GM18526 (cell line): Measurements from ENCODE around the gene SH3BP1.

Experiments used
- POLR2A ChIP-seq: IDR thresholded peaks from 3 replicates; pipeline ENCODE4 v1.6.1; 2011; ENCODE audit not compliant: insufficient read length; ENCODE audit errors: extremely low read depth

Gene SH3BP1

DNA sequence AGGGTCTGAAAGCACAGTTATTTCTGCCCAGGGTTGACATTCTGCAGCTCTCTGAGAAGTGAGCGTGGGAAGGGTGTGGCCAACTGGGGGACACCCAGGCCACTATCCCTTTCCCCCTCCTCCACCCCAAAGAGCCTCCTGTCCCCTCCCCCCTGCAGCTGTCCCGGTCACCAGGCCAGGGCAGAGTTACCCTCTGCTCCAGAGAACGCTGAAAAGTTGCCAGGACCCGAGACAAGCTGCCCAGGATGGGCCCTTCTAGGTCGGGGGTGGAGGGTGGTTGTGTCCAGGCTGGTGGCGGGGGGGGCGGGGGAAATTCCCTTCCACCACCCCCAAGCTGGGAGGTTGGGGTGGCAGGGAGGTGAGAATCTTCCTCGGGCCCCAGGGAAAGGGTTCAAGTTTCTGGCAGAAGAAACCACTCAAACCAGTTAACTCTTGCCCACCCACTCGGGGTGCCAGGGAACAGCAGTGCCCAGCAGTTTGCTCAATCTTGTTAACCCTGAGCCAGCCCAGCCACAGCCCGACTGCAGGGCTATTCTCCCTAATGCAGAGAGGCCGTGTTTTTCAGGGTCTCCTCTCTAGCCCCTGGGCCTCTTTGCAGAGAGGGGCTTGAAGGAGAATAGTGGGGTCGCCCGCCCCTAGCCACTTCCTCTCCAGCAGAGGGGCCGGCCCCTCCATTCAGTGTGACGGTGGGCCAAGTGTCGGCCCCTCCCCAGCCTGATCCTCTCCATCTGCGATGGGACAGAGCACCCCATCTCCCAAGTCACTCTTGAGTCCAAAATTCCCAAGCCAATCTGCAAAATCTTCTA is 36.7 kb downstream of the SH3BP1 start:
- no peak for TF ChIP-seq POLR2A

DNA sequence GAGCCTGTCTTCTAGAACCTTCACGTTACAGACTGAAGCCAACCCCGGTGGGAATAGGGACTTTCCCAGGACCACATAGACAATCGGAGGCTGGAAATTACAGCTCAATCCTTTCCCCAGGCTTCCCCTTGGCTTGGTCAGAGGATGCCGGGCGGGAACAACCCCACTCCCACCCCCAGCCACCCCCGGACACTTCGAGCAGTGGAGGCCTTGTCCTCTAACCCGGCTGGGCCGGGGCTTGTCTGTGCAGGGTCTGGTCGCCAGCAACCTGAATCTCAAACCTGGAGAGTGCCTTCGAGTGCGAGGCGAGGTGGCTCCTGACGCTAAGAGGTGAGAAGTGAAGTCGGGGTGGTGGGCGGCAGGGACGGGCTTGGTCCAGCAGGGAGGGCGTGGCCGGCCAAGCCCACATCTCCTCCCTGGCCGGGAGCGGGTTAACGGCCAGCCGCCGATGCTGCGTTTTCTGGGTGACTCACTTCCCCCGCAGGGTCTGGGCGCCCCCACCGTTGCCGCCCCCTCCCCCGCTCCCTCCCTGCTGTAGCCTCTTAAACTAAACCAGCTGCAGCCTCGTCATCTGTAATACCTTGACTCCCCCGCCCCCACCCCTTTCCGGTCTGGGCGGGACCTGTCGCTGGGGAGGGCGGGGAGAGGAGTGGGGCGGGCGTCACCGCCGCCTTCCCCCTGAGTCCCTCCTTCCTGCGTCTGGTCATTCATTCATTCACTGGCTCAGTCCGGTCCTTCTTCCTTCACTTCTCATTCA is 37.4 kb downstream of the SH3BP1 start:
- peak; percentile 57 for TF ChIP-seq POLR2A

DNA sequence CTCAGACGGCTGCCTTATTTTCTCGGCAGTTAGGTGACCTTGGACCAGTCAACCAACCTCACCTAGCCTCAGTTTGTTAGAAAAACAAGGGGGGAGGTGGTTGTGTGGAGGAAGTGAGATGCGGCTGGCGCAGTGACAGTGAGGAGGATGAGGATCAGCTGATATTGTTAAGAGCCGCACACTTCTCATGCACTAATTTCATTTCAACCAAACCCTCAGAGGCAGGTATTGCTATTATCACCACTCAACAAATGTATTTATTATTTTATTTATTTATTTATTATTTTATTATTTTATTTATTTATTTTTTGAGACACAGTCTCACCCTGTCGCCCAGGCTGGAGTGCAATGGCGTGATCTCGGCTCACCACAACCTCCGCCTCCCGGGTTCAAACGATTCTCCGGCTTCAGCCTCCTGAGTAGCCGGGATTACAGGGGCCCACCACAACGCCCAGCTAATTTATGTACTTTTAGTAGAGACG is 38.1 kb downstream of the SH3BP1 start:
- TF ChIP-seq POLR2A, result no peak

DNA sequence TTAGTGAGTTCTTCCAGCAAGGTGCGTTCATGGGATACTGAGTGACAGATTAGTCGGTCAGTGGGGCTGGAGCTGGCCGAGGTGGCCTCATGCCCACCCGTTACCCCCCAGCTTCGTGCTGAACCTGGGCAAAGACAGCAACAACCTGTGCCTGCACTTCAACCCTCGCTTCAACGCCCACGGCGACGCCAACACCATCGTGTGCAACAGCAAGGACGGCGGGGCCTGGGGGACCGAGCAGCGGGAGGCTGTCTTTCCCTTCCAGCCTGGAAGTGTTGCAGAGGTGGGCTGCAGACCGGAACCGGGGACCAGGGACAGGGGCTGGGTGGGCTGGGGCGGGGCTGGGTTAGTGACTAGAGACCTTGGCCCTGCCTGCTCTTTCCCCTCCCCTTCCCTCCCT is 38.9 kb downstream of the SH3BP1 start:
- no peak for TF ChIP-seq POLR2A

DNA sequence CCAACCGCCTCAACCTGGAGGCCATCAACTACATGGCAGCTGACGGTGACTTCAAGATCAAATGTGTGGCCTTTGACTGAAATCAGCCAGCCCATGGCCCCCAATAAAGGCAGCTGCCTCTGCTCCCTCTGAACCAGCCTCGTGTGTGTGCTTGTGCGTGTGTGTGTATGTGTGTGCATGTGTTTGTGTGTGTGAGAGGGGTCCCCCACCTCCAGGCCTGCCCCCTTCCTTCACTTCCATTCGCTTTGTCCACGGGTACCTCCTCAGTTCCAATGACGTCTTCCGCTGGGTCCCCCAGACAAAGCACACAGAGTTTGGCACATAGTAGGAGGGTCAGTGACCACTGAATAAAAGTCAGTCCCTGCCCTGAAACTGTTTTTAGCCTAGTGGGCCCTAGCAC is 40.2 kb downstream of the SH3BP1 start:
- TF ChIP-seq POLR2A, result no peak

DNA sequence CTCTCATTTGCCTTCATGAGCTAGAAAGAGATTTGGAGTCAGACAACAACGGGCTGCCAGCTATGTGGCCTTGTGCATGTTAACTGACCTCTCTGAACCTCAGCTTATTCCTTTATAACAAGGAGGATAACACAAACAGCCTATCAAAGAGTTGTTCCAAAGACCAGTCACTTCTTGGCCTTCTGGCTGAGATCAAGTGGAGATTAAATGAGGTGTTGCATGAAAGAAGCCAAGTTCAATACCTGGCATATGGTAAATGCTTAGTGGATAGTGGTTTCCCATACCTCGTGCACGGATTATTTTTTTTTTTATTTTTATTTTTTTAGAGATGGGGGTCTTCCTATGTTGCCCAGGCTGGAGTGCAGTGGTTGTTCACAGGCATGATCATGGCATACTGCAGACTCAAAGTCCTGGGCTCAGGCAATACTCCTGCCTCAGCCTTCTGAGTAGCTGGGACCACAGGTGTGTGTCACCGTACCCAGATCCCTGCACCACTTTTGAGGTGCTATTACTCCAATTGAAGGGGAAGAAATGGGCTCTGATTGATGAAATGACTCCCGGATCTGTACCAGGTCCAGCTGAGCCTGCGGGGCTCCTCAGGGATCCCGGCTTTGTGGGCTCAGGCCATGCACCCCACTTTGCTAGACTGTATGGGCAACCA is 40.9 kb downstream of the SH3BP1 start:
- no peak for TF ChIP-seq POLR2A

DNA sequence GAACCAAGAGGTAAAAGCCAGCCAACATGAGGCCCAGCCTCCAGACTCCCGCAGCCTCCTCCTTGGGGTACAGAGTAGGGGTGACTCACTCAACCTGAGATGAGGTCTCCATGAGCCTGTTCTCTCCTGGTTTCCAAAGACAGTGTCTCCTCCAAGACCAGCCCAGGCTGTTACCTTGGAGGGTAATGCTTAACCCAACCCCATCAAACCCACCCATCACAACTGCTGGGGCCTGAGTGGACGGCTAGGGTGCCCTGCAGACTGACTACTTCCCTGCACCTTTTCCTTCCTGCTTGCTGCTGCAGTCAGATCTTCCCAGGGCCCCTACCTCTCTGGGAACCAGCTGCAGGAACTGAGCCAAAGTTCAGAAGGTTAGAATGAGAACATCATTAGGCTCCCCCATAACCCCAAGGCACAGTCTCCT is 41.5 kb downstream of the SH3BP1 start:
- TF ChIP-seq POLR2A, result no peak

DNA sequence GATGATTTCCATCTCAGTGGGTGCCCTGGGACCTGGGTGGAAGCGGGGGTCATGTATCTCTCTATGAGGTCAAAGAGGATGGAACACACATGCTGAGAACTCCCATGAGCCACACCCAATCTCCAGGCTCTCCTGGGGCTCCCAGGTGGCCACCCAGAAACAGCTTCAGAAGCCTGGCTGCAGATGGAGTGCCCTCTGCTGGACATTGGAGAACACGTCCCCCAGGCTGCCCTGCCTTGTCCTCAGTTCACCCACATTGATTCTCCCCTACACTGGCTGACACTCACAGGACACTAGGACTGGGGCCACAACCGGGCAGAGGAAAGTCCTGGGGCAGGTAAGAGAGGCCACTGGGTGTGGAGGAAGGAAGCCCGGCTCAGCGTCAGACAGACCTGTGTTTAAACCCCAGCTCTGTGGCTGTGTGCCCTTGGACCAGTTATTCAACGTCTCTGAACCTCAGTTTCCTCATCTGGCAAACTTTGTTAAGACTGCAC is 42.1 kb downstream of the SH3BP1 start:
- TF ChIP-seq POLR2A, result no peak

DNA sequence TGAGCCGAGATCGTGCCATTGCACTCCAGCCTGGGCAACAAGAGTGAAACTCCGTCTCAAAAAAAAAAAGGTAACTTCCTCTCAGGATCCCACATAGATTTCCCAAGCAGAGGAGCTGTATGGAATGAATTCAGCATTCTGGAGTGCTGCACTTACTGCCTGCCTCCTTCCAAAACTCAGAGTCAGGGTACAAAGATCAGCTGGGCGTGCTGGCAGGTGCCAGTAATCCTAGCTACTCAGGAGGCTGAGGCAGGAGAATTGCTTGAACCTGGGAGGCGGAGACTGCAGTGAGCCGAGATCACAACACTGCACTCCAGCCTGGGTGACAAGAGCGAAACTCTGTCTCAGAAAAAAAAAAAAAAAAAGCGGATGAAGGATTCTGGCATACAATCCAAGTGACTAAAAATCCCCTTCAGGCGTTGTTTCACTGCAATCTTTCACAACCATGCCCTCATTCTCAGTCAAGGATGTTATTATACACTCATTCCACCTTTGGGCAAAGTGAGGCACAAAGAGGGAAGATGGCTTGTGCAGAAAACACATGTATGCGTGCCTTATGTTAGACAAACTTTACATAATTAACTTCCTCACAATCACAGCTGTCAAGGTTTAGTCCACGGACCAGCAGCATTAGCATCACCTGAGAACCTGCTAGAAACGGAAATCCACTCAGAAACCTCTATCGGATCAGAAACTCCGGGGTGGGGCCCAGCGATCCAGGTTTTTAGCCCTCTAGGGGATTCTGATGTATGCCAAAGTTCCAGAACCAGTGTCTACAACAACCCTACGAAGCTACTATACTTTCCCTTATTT is 45.5 kb downstream of the SH3BP1 start:
- TF ChIP-seq POLR2A, result no peak

DNA sequence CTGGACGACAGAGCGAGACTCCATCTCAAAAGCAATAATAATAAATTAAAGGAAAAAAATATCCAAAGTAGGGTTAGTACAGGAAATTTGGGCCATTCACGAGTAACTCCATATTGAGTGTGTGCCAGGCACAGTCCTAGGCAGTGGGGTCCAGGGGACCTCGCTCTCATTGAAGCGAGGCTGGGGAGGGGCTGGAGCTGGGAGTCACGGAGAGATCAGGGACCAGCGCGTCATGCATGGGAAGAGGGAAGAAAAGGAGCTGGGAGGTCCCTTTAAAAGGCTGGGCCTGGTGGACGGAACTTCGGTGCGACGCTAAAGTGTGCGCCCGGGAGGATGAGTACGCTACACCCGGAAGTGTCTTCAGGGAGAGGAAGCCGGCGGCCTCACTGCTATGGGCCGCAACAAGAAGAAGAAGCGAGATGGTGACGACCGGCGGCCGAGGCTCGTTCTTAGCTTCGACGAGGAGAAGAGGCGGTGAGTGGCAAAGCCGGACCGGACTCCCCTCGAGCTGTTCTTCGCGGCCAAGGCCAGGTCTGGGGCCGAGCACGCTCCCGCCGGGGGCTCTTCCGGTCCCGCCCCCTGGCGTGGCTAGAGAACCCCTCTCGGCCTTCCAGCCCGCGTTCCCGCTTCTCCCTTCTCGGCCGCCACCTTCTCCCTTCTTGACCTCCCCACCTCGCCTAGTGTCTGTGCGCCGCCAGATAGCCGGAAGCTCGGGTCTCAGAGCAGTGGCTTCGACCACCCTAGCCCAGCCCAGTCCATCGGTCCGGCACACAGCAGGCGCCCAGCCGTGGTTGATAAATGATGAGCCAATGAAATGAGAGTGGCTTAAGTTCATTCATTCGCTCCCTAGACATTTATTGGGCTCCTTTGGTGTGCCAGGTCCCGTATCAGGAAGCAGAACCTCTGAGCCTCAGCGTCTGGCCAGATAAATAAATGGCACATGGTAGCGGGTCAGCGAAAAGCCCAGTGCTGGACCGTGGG is 46.8 kb downstream of the SH3BP1 start, which contains the start of gene NOL12:
NOL12 (plus strand) TSS at position 342 of the 981 bp plus-strand sequence; CDS start at position 392, 50 bp downstream.
- TF ChIP-seq POLR2A, result peak; percentile 63

DNA sequence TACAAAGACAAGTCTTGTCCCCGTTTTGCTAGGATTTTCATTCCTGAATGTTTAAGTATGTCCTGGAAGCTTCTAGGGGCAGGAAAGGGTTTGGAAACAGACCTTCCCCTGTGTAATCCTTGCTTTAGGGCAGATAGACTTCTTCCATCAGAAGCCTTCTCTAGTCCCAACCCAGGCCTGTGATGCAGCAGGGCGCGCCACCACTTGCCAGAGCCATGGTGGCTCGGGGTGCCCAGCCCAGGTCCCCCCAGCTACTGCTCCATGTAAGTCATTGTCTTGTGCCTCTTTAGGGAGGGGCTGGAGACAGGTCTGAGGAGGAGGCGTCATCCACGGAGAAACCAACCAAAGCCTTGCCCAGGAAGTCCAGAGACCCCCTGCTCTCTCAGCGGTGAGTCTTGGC is 50.9 kb downstream of the SH3BP1 start:
- TF ChIP-seq POLR2A, result no peak

DNA sequence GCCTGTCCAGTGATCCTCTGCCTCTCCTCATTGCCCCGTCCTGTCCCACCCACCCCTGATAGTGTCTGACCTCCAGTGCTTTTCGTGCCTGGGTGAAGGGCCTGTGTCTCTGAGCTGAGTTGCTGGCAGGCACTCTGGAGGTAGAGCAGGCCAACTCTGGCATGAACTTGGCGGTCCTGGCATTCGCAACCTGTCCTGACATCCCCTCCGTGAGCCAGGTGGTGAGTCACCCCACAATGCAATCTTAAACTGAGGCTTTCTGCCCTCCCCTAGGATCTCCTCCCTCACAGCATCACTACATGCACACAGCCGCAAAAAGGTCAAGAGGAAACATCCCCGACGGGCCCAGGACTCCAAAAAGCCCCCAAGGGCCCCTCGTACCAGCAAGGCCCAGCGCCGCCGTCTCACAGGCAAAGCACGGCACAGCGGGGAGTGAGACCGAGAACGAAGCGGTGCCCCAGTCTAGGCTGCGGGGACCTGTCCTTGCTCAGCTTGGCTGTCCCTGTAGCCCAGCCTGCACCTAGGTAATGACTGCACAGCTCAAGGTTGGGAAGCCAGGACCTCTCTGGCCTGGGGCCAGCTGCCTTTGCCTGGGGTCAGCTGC is 51.5 kb downstream of the SH3BP1 start:
- TF ChIP-seq POLR2A, result no peak
